Measurements from ENCODE around the gene MCM9. TPM values are rescaled to one million over a fixed set of nuclear protein-coding genes. Genes with fewer than 3 reads are reported as not detected.

MCM9 gene
- total and polyA plus RNA-seq, 2 of the 13 experiments (the other 11 are each of a cell fraction or from before 2014, with no cell fraction given) = 3.8 to 17.2 TPM

DNA sequence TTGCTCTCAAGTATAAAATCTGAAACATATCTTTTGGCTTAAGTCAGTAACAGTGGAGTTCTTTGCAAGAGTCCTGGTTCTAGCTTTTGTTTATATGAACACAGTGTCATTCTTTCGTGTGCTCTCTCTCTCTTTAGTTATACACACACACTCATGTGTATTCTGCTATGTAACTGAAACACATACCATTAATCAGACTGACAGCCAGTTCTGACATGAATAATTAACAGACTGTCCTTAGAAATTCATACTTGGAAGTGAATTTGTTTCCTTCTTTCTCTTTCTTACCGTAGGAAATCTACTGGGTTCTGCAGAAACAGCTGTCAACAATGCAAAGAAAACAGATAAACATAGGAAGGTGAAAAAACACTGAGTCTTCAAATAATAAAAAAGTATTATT, 2.5 kb downstream of the MCM9 start:
- Histone ChIP-seq H3K9me3 (ENCODE audit: low read length) (no peaks in the 10 kb centered on the region), H3K27me3 (ENCODE audit: control insufficient read depth in 1 of 2, insufficient read depth in 2 of 2, low read length in 2 of 2) (no peaks in the 10 kb centered on the region; a peak in 1 of 5 replicates), H2AFZ (ENCODE audit: low read length) (no peak overlapping the region), H4K20me1 (ENCODE audit: insufficient read depth, low read length) (no peaks in the 10 kb centered on the region; the same call in 1 of the 2 replicates), H3K4me1 (ENCODE audit: insufficient read depth, low read length) (peaks cover 31% of the 10 kb centered on the region), H3K27ac (ENCODE audit: extremely low read length, insufficient read depth, low read length) (no peak overlapping the region), H3K9ac (ENCODE audit: insufficient read depth, low read depth, low read length) (no peak overlapping the region), H3K4me3 (replicated peaks in 1 of 3; ENCODE audit: insufficient read depth in 1 of 3, low read depth in 2 of 3, low read length in 3 of 3) (no peak overlapping the region), H3K36me3 (replicated peaks in 1 of 2; ENCODE audit: control insufficient read depth in 1 of 2, insufficient read depth in 2 of 2, low read length in 2 of 2) (peaks cover 3 to 22% of the 10 kb centered on the region in 2 experiments; a peak in 3 of 5 replicates), H3K4me2 (ENCODE audit: low read depth, low read length) (no peak overlapping the region), H3K79me2 (ENCODE audit: insufficient read depth, low read length) (peaks cover 20% of the 10 kb centered on the region)
- intact Hi-C loops (cut with micrococcal nuclease; ENCODE audit: unreplicated experiment) (loop anchor here (1.0 to 10.0 kb wide), 2 partner anchors 31 to 1072 kb away; no protein-coding TSS in a partner anchor), in situ Hi-C loops (cut with HindIII; ENCODE audit: extremely low pct_ligation_motif_present, low pct_unique_long_range_greater_than_20kb) (no loop called here)
- CTCF ChIA-PET (ENCODE audit: low intra/inter-chr PET ratio, low total read pairs) = no interaction called here
- no peak for FAIRE-seq
- ATAC-seq = no peak
- WGBS (ENCODE audit: low lambda C conversion rate) = 90% methylated on average over 2 of the region's 2 CpGs
- no TSS peak for BruUV-seq (replicated peaks)
- POLR2A ChIA-PET = no interaction called here
- DNase-seq (ENCODE audit: low spot score) = no peak
- TF ChIP-seq ATAD3A (CRISPR knock-in tag; IDR thresholded peaks at IDR 0.05) = no peak
- no peak for TF ChIP-seq ZNF205 (CRISPR knock-in tag; IDR thresholded peaks at IDR 0.05)
- no peak for TF ChIP-seq EZH2 (conservative IDR thresholded peaks at IDR 0.05; ENCODE audit: low read depth, low read length)
- TF ChIP-seq, protein P1, sequence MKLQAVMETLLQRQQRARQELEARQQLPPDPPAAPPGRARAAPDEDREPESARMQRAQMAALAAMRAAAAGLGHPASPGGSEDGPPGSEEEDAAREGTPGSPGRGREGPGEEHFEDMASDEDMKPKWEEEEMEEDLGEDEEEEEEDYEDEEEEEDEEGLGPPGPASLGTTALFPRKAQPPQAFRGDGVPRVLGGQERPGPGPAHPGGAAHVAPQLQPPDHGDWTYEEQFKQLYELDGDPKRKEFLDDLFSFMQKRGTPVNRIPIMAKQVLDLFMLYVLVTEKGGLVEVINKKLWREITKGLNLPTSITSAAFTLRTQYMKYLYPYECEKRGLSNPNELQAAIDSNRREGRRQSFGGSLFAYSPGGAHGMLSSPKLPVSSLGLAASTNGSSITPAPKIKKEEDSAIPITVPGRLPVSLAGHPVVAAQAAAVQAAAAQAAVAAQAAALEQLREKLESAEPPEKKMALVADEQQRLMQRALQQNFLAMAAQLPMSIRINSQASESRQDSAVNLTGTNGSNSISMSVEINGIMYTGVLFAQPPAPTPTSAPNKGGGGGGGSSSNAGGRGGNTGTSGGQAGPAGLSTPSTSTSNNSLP (IDR thresholded peaks at IDR 0.05; ENCODE audit: low read depth, low read length) = no peak
- TF ChIP-seq, protein P2, sequence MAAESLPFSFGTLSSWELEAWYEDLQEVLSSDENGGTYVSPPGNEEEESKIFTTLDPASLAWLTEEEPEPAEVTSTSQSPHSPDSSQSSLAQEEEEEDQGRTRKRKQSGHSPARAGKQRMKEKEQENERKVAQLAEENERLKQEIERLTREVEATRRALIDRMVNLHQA (CRISPR knock-in tag; IDR thresholded peaks at IDR 0.05) = no peak
- TF ChIP-seq MTA1 (CRISPR knock-in tag; IDR thresholded peaks at IDR 0.05; ENCODE audit: borderline replicate concordance) = no peak
- no peak for TF ChIP-seq CC2D1A (CRISPR knock-in tag; IDR thresholded peaks at IDR 0.05)
- TF ChIP-seq, protein P3, sequence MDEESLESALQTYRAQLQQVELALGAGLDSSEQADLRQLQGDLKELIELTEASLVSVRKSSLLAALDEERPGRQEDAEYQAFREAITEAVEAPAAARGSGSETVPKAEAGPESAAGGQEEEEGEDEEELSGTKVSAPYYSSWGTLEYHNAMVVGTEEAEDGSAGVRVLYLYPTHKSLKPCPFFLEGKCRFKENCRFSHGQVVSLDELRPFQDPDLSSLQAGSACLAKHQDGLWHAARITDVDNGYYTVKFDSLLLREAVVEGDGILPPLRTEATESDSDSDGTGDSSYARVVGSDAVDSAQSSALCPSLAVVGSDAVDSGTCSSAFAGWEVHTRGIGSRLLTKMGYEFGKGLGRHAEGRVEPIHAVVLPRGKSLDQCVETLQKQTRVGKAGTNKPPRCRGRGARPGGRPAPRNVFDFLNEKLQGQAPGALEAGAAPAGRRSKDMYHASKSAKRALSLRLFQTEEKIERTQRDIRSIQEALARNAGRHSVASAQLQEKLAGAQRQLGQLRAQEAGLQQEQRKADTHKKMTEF (CRISPR knock-in tag; IDR thresholded peaks at IDR 0.05) = no peak
- no peak for TF ChIP-seq ZFP41 (CRISPR knock-in tag; IDR thresholded peaks at IDR 0.05; ENCODE audit: borderline replicate concordance)
- no peak for TF ChIP-seq ZNF331 (CRISPR knock-in tag; IDR thresholded peaks at IDR 0.05)
- TF ChIP-seq ZNF605 (CRISPR knock-in tag; IDR thresholded peaks at IDR 0.05) = no peak
- no peak for TF ChIP-seq MXD4 (CRISPR knock-in tag; IDR thresholded peaks at IDR 0.05)
- TF ChIP-seq ASH2L (IDR thresholded peaks at IDR 0.05; ENCODE audit: insufficient read length, low read depth, low read length) = no peak
- TF ChIP-seq MAFK (conservative IDR thresholded peaks at IDR 0.05 in 1 of 2, IDR thresholded peaks at IDR 0.05 in 1 of 2; ENCODE audit: low read length in 2 of 2) = no peak
- TF ChIP-seq, protein P4, sequence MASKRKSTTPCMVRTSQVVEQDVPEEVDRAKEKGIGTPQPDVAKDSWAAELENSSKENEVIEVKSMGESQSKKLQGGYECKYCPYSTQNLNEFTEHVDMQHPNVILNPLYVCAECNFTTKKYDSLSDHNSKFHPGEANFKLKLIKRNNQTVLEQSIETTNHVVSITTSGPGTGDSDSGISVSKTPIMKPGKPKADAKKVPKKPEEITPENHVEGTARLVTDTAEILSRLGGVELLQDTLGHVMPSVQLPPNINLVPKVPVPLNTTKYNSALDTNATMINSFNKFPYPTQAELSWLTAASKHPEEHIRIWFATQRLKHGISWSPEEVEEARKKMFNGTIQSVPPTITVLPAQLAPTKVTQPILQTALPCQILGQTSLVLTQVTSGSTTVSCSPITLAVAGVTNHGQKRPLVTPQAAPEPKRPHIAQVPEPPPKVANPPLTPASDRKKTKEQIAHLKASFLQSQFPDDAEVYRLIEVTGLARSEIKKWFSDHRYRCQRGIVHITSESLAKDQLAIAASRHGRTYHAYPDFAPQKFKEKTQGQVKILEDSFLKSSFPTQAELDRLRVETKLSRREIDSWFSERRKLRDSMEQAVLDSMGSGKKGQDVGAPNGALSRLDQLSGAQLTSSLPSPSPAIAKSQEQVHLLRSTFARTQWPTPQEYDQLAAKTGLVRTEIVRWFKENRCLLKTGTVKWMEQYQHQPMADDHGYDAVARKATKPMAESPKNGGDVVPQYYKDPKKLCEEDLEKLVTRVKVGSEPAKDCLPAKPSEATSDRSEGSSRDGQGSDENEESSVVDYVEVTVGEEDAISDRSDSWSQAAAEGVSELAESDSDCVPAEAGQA (IDR thresholded peaks at IDR 0.05; ENCODE audit: low read depth) = no peak
- TF ChIP-seq, protein P4 (CRISPR knock-in tag; IDR thresholded peaks at IDR 0.05; ENCODE audit: borderline replicate concordance) = no peak
- no peak for TF ChIP-seq ZNF354B (CRISPR knock-in tag; IDR thresholded peaks at IDR 0.05)
